Vagina (tissue), 2 donors: Measurements from ENCODE around the gene SIPA1.
"Not testable (repeated sequence)": the region's sequence is repeated elsewhere in the genome, so short reads cannot be mapped to it uniquely, and the experiment has no call there.

Experiments used
- CTCF ChIP-seq, 3 experiments: fragments of 450-650 bp in 2 of 3; fragments of 200-600 bp in 1 of 3; sonication (generic) in 1 of 3; IDR thresholded peaks; one replicate each; pipeline ENCODE4 v1.5.1; 2017 to 2019; ENCODE audit warnings: antibody characterized with exemption in 3 of 3, mild to moderate bottlenecking in 2 of 3, moderate library complexity in 2 of 3
- POLR2A ChIP-seq, 2 donors: fragments of 450-650 bp; IDR thresholded peaks; one replicate each; pipeline ENCODE4 v1.6.1; 2017; ENCODE audit warnings: antibody characterized with exemption in 2 of 2, mild to moderate bottlenecking in 2 of 2, moderate library complexity in 2 of 2
- POLR2AphosphoS5 ChIP-seq, 2 donors: sonication (generic); formaldehyde crosslinking; IDR thresholded peaks; one replicate each; pipeline ENCODE4 v1.9.0; 2017; ENCODE audit warnings: antibody characterized with exemption in 2 of 2, mild to moderate bottlenecking in 2 of 2, low read depth in 1 of 2; ENCODE audit not compliant: insufficient read depth in 1 of 2

GRCh38 chr11:65660908-65661307, 23.0 kb downstream of the SIPA1 start:
- TF ChIP-seq CTCF (IDR thresholded peaks at IDR 0.05); POLR2A (IDR thresholded peaks at IDR 0.05); POLR2AphosphoS5 (IDR thresholded peaks at IDR 0.05; ENCODE audit: insufficient read depth in 1 of 2, low read depth in 1 of 2): not testable (repeated sequence)
